DMS79 treated with DMSO at 0.1 percent for 48 hours (cell line): ENCODE data around the gene CLSTN1.
"Not testable (repeated sequence)": the region's sequence is repeated elsewhere in the genome, so short reads cannot be mapped to it uniquely, and the experiment has no call there.

Source experiments
- DNase-seq: peaks from one replicate; lab custom pipeline; 2025; lab: John Stamatoyannopoulos, UW

The CLSTN1 gene

DNA sequence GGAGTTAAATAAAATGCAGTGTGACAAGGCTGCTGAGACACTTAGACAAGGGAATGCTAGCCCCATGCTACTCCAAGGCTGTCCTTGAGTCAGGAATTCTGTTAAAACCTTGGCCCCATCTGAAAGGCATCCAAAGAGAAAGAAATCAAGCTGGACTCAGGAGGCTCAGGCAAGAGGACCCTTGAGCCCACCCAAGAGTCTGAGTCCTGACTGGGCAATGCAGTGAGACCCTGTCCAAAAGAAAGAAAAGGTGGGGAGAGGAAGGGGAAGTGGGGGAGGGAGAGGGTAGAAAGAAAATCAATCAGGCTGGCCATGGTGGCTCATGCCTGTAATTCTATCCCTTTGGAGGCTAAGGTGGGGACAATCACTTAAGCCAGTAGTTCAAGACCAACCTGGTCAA is 26.7 kb downstream of the CLSTN1 start:
- no peak for DNase-seq

DNA sequence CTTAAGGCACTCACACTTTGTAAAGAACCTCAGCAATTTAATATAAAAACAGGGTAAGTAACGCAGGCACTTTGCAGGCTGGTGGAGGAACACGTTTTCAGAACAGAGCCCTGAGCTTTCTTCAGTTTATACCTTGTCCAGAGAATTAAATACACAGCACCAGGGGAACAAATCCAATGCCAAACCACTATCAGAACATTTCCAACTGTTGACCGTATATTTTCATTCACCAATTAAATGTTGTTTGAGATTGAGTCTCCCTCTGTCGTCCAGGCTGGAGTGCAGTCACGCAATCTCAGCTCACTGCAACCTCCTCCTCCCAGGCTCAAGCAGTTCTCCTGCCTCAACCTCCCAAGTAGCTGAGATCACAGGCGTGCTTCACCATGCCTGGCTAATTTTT is 29.7 kb downstream of the CLSTN1 start:
- no peak for DNase-seq

DNA sequence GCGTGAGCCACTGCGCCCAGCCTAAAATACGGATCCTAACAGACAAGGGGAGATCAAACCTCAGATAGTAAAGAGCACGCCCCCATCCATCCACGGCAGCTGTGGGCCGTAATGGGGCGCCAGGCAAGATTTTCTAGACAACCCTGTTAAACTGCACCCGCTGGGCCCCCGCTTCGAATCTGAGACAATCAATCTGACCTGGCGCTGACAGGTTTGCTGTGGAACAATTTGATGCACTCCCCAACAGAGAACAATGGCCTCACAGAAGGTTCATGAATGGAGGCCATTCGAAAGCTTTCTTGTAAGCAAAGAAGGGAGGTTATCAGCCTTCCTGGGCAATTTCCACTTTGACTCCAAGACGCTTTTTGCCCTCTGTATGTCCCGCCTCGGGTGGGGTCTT is 30.5 kb downstream of the CLSTN1 start:
- no peak for DNase-seq

- peak; percentile 97 for DNase-seq
These were observed 31.4 kb downstream of the CLSTN1 start for GRCh38 chr1:9792156-9793042.

GRCh38 chr1:9789700-9790099 is 34.1 kb downstream of the CLSTN1 start:
- not testable (repeated sequence) for DNase-seq

DNA sequence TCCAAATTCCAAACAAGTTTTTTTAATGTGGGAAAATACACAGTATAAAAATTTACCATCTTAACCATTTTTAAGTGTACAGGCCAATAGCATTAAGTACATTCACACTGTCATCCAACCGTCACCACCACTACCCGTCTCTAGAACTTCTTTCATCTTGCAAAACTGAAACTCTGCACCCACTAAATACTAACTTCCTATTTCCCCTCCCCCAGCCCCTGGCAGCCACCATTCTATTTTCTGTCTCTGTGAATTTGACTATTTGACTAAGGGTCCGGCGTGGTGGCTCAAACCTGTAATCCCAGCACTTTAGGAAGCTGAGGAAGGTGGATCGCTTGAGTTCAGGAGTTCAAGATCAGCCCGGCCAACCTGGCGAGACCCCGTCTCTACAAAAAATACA is 36.1 kb downstream of the CLSTN1 start:
- no peak for DNase-seq

DNA sequence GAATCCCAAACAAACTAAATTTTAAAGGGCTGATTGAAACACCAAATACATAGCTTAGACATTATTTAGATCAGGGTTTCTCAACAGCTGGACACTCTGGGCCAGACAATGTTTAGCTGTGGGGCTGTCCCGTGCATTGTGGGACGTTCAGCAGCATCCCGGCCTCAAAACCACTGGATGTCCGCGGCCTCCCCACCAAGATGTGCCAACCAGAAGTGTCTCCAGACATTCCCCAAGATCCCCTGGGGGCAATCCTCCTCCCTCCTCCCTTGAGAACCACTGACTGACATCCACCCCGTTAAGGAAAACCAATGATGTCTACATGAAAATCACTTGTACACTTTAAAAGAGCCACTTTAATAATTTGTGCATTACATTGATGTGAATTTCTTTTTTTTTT is 38.4 kb downstream of the CLSTN1 start:
- no peak for DNase-seq

GRCh38 chr1:9784508-9785133 is 39.1 kb downstream of the CLSTN1 start:
- peak; percentile 40 for DNase-seq

DNA sequence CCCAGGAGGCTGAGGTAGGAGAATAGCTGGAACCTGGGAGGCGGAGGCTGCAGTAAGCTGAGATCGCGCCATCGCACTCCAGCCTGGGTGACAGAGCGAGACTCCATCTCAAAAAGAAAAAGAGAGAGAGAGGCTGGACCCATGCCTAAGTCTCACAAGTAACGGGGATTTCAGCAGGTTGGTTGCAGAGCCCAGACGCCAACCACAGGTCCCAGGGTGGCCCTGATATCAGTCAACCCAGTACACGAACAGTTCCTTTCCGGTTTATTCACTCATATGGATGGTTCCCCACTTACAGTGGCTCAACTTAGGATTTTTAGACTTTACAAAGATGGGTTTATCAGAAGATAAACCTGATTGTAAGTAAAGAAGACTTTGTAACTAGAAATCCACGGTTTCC is 40.9 kb downstream of the CLSTN1 start:
- no peak for DNase-seq

DNA sequence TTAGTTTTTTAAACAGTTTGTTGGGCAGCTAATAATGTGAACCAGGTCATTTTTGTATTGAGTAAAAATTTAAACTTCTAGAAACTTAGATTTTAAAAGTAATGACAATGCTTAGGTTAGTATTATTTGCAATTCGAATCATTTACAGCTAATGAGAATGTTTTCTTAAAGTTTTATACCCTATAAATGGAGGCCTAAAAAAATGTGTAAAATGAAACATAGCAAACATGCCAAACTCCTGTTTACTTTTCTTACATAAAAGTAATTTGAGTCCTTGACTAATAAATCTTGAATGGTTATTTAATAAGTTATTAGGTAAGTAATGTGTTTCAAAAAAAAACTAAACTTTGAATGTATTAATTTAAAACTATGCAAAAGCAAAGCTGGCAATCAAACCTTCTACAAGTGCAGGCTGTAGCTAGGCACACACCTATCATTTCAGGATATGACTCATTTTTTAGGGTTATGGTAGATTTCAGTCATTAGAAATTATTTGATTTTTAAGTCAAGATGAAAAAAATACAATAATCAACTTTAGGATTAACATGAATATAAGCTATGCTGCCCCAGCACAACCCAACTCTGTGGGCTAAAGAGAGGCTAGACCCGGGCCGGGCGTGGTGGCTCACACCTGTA is 41.5 kb downstream of the CLSTN1 start:
- no peak for DNase-seq

- no peak for DNase-seq
These were observed 43.1 kb downstream of the CLSTN1 start for GRCh38 chr1:9780554-9781110.

- no peak for DNase-seq
These were observed 44.9 kb downstream of the CLSTN1 start for GRCh38 chr1:9778905-9779304.

DNA sequence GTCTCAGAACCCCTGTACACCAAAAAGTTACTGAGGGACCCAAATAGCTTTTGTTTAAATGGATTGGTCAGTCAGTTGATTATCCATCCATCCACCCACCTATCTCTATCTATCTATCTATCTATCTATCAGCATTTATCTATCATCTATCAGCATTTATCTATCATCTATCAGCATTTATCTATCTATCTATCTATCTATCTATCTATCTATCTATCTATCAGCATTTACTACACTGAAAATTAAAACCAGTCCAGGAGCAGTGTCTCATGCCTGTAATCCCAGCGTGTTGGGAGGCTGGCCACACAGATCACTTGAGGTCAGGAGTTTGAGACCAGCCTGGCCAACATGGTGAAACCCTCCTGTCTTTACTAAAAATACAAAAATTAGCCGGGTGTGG is 47.1 kb downstream of the CLSTN1 start:
- DNase-seq = no peak

DNA sequence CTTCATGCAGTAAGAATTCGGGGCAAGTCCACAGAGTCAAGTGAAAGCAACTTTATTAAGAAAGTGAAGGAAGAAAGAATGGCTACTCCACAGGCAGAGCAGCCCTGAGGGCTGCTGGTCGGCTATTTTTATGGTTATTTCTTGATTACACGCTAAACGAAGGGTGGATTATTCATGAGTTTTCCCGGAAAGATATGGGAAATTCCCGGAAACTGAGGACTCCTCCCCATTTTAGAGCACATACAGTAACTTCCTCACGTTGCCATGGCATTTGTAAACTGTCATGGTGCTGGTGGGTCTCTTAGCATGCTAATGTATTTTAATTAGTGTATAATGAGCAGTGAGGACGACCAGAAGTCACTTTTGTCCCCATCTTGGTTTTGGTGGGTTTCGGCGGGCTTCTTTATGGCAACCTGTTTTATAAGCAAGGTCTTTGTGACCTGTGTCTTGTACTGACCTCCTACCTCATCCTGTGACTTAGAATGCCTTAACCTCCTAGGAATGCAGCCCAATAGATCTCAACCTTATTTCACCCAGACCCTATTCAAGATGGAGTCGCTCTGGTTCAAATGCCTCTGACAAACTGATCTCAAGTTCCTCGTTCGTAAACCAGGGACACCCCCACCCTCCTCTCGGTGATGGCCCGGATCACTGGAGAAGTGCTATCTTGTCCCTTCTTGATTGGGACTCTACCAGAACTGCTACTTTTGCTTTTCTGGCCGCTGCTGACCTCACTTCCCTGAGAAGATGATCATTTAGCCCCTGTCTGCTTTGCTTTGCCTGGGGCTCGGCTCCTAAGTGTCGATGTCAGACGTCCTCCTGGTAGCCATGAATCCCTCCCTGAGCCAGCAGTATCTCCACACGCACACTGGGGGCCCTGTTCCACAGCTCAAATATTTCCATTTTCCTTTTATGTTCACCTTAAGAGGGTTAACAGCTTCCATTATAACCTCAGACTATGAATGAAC is 48.8 kb downstream of the CLSTN1 start:
- DNase-seq = no peak

- DNase-seq = no peak
These were observed 53.5 kb downstream of the CLSTN1 start for GRCh38 chr1:9770298-9770697.

DNA sequence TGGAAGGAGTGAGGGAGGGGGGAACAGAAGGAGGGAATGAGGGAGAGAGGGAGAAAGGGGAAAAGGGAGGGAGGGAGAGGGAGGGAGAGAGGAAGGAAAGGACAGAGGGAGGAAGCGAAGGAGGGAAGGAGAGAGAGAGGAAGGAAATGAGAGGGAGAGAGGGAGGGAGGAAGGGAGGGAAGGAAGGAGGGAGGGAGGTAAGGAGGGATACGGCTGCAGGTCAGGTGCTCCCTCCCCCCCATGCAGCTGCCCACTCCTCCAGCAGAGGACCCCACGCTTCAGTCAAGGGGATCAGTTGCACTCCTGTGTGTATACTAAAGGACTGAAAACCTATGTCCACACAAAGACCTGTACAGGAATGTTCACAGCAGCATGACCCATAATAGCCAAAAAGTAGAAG is 54.8 kb downstream of the CLSTN1 start:
- no peak for DNase-seq

DNA sequence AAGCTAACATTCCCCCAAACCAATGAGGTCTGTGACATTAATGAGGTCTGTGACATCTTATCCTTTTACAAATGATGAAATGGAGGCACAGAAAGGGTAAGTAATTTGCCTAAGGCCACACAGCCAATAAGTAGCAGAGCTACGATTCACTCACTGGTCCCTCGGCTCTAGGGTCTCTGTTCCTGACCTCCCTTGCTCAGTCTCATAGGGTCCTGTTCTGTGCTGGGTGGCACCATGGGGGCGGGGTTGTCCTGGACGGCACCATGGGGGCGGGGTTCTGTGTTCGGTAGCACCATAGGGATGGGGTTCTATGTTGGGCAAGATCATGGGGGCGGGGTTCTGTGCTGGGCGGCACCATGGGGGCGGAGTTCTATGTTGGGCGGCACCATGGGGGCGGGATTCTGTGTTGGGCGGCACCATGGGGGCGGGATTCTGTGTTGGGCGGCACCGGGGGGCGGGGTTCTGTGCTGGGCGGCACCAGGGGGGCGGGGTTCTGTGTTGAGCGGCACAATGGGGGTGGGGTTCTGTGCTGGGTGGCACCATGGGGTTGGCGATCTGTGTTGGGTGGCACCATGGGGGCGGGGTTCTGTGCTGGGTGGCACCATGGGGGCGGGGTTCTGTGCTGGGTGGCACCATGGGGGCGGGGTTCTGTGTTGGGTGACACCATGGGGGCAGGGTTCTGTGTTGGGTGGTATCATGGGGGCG is 55.6 kb downstream of the CLSTN1 start:
- no peak for DNase-seq

DNA sequence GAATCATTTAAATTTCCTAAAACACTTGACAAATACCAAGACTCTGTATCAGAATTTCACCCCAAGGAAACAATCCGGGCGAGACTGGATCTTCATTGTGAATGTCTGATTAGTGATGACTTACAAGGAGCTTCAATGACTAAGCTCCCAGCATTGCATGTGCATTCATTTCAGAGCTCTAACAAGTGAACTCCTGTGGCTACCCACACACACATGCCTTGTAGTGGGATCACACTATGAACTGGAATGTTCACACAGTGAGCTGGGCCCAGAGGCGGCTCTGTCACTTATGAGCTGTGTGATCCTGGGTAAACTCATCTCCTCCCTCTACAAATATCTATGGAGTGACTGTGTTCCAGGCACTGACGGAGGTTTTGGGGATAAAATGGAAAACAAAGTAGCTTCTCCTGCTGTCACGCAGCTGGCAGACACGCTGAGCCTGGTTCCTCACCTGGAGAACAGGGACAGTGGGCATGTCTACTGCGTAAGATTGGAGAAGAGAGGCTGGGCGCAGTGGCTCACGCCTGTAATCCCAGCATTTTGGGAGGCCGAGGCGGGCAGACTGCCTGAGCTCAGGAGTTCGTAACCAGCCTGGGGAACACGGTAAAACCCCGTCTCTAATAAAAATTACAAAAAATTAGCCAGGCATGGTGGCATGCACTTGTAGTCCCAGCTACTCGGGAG is 56.9 kb downstream of the CLSTN1 start:
- no peak for DNase-seq

DNA sequence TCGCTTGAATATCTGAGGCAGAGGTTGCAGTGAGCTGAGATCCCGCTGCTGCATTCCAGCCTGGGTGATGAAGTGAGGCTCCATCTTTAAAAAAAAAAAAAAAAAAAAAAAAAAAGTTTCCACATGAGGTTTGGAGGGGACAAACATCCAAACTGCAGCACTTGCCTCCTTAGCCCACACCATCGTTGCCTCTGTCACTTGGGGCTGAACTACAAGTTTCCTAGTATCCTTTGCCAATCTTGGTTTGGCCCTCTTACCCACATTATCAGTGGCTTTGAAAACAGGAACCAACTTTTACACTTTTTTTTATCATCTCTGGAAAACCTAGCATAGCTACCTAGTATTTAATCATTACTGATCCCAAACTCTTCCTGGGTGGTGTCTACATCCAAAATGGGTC is 59.2 kb downstream of the CLSTN1 start:
- no peak for DNase-seq

DNA sequence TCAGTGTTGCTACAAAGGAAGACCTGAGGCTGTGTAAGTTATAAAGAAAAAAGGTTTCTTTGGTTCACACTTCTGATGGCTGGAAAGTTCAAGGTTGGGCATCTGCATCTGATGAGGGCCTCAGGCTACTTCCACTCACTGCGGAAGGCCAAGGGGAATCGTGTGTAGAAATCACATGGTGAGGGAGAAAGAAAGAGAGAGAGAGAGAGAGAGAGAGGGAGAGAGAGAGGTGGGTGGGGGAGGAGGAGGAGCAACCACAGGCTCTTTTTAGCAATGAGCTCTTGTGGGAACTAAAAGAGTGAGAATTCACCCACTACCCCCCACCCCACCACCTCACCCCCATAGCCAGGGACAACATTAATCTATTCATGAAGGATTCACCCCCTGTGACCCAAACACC is 59.9 kb downstream of the CLSTN1 start:
- no peak for DNase-seq
